AG09319 (cell line): ENCODE results near the gene OR4C45.
"Not testable (repeated sequence)": the region's sequence is repeated elsewhere in the genome, so short reads cannot be mapped to it uniquely, and the experiment has no call there.

Experiments used
- DNase-seq: peaks from one replicate; pipeline ENCODE4 v3.0.0-alpha.2; 2010; ENCODE audit warnings: low read depth; ENCODE audit errors: extremely low read depth
- CTCF ChIP-seq: IDR thresholded peaks from 2 replicates; pipeline ENCODE4 v1.5.1; 2011; ENCODE audit warnings: low read depth, mild to moderate bottlenecking, inconsistent platforms, low read length, moderate library complexity

The OR4C45 gene

DNA sequence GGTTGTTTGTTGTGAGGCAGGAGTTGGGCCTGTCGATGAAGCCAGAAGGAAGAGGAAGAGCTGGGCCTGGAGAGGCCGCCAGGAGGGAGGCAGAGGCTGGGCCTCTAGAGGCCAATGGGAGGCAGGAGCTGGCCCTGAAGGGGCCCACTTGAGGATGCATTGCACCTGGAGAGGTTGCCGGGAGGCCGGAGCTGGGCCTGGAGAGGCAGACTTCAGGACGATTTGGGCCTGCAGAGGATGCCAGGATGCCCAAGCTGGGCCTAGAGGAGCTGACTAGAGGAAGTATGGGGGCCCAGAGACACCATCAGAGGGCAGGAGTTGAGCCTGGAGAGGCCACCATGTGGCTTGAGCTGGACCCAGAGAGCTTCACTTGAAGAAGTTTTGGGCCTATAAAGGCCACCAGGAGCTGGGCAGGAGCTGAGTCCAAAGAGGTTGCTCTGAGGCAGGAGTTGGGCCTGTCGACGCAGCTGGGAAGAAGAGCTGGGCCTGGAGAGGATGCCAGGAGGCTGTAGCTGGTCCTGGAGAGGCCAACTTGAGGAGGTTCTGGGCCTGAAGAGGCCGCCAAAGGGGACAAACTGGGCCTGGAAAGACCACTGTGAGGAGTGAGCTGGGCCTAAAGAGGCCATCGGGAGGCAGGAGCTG, 39.0 kb downstream of the OR4C45 start:
- no peak for DNase-seq
- TF ChIP-seq CTCF: no peak

DNA sequence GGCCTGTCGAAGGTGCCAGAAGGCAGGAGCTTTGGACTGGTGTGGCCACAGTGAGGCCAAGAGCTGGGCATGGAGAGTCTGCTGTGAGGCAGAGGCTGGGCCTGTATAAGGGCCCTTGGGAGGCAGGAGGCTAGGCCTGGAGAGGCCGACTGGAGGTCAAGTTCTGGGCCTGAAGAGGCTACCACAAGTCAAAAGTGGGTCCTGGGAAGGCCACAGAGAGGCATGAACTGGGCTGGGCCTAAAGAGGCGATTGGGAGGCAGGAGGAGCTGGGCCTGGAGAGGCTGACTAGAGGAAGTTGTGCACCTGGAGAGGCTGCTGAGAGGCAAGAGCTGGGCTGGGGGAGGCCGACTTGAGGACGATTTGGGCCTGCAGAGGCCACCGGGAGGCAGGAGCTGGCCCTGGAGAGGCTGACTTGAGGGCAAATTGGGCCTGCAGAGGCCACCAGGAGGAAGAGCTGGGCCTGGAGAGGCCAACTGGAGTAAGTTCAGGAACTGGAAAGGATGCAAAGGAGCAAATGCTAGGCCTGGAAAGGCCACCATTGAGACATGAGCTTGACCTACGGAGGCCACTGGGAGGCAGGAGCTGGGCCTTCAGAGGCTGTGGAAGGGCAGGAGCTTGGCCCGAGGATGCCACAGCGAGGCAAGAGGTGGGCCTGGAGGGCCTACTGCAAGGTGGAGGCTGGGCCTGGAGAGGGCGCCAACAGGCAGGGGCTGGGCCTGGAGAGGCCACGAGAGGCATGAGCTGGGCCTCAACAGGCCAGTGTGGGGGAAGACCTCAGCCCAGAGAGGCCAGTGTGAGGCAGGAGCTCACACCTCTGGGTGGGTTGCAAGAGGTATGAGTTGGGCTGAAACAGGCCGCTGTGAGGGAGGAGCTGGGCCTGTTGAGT, 39.8 kb downstream of the OR4C45 start:
- DNase-seq: no peak
- TF ChIP-seq CTCF: no peak

DNA sequence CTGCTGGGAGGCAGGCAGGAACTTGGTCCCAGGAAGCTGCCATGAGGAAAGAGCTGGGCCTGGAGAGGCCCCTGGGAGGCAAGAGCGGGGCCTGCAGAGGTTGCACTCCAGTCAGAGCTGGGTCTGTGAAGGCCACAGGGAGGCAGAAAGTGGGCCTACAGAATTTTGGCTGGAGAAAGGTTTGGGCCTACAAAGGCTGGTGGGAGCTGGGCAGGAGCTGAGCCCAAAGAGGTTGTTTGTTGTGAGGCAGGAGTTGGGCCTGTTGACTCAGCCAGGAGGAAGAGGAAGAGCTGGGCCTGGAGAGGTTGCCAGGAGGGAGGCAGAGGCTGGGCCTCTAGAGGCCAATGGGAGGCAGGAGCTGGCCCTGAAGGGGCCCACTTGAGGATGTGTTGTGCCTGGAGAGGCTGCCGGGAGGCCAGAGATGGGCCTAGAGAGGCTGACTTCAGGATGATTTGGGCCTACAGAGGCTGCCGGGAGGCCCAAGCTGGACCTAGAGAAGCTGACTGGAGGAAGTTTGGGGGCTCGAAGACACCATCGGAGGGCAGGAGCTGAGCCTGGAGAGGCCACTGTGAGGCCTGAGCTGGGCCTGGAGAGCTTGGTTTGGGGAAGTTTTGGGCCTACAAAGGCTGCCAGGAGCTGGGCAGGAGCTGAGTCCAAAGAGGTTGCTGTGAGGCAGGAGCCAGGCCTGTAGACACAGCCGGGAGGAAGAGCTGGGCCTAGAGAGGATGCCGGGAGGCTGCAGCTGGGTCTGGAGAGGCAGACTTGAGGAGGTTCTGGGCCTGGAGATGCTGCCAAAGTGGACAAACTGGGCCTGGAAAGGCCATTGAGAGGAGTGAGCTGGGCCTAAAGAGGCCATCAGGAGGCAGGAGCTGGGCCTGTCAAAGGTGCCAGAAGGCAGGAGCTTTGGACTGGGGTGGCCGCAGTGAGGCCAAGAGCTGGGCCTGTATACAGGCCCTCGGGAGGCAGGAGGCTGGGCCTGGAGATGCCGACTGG, 40.7 kb downstream of the OR4C45 start:
- no peak for DNase-seq
- TF ChIP-seq CTCF: no peak

- no peak for TF ChIP-seq CTCF
- DNase-seq: no peak
Observed at GRCh38 chr11:50074161-50074560, 41.5 kb downstream of the OR4C45 start.

DNA sequence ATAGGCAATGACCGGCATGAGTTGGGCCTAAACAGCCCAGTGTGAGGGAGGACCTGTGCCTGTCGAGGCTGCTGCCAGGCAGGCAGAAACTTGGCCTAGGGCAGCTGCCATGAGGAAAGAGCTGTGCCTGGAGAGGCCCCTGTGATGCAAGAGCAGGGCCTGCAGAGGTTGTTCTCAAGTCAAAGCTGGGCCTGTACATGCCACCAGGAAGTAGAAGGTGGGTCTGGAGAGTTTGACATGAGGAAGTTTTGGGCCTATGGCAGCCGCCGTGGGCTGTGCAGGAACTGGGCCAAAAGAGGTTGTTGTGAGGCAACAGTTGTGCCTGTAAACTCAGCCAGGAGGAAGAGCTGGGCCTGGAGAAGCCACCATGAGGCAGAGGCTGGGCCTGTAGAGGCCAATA, 43.2 kb downstream of the OR4C45 start:
- TF ChIP-seq CTCF: no peak
- DNase-seq: no peak

GRCh38 chr11:50077526-50077925, 44.9 kb downstream of the OR4C45 start:
- no peak for TF ChIP-seq CTCF

GRCh38 chr11:50078001-50078400, 45.3 kb downstream of the OR4C45 start:
- DNase-seq: no peak
- no peak for TF ChIP-seq CTCF

More at GRCh38 chr11:50077526-50077925, 44.9 kb downstream of the OR4C45 start:
- no peak for DNase-seq

- not testable (repeated sequence) for DNase-seq
Observed at GRCh38 chr11:50078946-50079345, 46.3 kb downstream of the OR4C45 start.
